HG03108 (cell line): Measurements from ENCODE around the gene AGTRAP.

Experiments
- ATAC-seq: cut with Tn5 transposase; IDR thresholded peaks from one replicate; pipeline ENCODE4 v1.9.1; 2021; ENCODE audit warnings: moderate library complexity; ENCODE audit not compliant: unreplicated experiment

Gene AGTRAP

DNA sequence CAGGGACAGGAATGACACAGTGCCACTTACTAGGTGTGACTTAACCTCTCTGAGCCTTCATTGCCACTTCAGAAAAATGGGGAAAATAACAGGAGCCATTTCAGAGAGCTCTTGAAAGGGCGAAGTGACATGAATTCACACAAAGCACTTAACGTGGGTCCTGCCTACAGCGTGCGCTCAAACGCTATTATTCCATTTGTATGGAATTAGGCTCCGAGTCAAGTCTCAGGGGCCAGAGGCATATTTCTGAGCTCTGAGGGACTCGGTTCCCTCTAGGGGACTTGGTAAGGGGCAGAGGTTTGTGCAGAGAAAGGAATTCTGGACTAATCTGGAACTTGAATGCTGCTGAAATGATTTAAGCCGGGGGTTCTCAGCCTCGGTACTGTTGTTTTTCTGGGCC is 30.3 kb upstream of the AGTRAP start:
- no peak for ATAC-seq

DNA sequence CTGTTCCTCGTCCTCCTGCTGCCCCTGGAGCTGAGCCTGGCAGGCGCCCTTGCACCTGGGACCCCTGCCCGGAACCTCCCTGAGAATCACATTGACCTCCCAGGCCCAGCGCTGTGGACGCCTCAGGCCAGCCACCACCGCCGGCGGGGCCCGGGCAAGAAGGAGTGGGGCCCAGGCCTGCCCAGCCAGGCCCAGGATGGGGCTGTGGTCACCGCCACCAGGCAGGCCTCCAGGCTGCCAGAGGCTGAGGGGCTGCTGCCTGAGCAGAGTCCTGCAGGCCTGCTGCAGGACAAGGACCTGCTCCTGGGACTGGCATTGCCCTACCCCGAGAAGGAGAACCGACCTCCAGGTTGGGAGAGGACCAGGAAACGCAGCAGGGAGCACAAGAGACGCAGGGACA is 29.6 kb upstream of the AGTRAP start:
- ATAC-seq, result no peak

DNA sequence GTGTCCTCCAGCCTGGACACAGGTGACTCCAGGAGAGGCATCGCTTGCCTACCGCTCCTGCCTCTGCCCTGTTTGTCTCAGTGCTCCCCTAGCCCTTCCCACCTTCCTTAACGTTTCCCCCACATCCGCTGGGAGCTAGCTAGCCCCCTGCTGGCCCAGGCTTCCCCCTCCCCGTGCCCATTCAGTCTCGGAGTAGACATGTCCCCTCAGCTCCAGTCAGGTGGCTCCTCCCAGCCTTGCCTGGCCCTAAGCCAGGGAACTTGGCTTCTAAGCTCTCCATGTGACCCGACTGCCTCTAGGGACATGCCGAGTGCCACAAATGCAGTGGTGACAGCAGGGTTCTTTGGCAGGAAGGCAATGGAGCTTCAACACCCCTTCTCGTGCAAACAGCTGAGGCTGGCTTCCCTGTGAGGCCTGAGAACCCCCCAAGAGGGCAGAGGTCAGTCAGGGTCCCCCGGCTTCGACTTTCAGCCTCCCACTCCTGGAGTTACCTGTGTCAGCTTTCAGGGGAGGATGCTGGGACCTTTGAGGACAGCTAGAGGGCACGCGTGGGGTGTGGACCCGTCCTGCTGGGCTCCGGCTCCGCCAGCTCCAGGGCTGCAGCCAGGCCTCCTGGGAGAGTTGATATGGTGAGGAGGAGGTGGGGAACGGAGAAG is 28.2 kb upstream of the AGTRAP start:
- ATAC-seq, result no peak

DNA sequence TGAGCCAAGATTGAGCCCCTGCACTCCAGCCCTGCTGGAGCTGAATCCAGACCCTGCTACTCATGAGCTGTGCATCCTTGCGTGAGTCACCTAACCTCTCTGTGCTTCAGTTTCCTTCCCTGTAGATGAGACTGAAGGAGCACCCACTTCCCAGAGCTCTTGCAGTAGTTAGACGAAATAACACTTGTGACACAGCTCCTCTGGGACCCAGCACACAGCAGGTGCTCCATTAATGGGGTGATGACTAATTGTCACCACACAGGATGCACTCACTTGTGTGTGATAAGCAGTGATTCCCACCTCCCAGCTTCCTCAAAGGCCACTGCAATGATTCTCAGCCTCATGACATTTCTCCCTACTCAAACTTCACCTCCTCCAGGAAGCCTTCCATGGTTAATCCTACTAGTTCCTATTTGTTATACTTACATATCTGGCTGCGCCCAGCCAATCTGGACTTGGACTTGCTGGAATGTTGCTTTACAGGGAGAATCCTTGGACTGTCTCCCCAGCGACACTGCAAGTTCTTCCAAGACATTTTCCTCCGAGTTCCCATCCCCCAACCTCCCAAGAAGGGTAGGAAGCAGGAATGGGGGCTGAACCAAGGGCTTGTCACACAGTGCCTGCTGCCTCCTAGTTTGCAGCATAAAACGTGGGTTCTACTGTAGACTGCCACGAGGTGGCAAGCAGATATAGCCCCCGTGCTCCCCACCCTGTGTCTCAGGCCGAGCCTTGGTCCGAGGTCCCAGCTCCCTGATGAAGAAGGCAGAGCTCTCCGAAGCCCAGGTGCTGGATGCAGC is 27.2 kb upstream of the AGTRAP start:
- ATAC-seq, result no peak

DNA sequence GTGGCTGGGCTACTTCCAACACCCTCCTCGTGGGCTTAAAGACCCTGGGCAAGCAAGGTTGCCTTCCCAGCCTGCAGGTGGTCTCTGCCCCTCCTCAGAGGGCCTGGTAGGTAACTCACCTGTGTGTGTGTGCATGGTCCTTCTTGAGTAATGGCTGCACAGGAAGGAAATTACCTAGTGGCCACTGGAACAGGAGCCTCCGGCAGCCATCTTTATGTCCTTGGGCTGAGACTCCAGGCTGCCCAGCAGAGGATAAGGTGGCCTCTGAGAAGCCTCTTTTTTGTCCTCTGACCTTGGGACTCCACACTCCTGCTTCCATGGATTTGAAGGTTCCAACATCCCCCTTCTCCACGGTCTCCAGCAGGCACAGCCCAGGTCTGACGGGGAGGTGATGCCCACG is 24.4 kb upstream of the AGTRAP start:
- no peak for ATAC-seq

DNA sequence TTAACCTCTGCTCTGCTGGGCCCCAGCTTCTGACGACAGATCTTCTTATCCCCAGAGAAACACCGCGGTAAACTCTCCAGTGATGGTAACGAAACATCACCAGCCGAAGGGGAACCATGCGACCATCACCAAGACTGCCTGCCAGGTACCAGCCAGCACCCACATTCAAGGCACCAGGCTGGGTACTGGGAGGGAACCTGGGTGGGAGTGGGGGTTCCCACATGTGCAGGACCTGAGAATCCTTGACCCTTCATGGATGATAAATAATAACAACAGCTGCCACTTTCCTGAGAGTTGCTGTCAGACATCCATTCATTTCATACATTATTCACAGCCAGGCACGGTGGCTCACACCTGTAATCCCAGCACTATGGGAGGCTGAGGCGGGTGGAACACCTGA is 23.7 kb upstream of the AGTRAP start:
- ATAC-seq, result no peak

DNA sequence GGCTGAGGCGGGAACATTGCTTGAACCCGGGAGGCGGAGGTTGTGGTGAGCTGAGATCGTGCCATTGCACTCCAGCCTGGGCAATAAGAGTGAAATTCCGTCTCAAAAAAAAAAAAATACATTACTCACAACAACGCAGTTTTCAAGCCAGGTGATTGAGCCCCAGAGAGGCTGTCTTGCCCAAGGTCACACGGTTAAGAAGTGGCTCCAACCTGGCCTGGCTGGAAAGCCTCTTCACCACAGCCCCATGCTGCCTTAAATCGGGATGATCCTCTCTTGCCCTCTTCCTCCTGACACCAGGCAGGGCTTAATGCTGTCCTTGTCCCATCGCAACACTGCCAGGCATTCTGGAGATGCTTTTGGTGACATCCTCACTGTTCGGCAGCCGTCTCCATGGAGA is 22.8 kb upstream of the AGTRAP start:
- ATAC-seq, result no peak

DNA sequence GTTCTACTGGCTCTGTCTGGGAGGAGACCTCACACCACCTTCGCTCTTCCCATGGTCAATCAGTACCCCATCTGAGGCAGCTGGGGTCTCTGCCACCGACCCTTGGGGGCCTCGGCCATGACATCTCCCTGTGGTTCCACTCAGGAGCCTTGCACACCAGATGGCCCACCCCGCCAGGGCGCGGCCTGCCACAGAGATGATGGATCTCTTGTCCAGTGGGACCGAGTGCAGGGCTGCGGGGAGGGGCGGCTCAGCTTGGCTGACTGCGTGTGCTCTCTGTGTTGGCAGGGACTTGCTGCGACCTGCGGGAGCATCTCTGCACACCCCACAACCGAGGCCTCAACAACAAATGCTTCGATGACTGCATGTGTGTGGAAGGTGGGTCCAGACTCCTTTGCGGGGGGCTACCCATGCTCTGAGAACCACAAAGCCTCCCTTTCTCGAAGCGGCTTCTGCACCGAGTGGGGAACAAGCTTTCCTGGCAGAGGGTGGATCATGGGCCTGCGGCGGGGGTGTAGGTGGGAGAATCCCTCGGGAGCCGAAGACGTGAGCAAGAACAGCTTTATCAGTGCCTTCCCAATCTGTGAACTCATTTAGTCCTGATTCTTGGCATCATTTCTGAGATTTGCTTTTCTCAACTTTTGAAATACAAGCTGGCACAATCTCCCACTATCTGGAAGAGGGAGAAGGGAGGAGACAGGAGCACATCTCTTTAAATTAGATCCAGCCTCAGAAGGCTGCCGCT is 20.9 kb upstream of the AGTRAP start:
- ATAC-seq, result no peak

DNA sequence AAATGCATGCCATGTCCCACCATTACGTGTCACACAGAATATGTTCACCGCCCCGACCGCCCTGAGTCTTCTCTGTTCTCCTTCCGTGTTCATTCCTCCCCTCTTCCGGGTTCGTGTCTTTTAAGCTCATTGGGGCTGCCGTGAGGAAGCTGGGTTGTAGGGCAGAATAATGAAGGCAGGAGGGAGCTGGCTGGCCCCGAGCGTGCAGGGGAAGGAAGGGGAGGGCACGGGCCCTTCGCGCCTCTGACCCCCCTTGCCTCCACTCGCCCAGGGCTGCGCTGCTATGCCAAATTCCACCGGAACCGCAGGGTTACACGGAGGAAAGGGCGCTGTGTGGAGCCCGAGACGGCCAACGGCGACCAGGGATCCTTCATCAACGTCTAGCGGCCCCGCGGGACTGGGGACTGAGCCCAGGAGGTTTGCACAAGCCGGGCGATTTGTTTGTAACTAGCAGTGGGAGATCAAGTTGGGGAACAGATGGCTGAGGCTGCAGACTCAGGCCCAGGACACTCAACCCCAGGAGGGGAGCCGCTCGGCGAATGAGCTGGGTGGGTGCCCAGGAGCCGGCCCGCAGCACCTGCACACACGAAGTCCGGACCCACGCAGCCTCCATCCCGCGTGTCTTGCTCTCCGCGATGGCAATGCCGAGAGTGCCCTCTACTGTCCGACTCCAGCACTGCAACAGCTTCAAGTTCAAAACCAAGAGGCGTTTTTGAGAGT is 16.5 kb upstream of the AGTRAP start:
- ATAC-seq, result no peak

DNA sequence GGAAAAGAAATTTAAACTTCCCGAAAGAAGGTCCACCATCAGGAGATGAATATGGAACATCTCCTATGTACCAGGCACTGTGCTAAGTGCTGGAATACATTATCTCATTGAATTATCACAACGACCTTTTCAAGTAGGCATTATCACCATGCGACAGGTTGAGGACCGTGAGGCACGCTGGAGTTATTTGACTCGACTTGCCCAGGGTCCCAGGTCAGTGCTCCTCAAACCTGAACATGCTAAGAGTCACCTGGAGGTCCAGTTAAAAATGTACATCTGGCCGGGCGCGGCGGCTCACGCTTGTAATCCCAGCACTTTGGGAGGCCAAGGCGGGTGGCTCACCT is 15.9 kb upstream of the AGTRAP start:
- no peak for ATAC-seq

DNA sequence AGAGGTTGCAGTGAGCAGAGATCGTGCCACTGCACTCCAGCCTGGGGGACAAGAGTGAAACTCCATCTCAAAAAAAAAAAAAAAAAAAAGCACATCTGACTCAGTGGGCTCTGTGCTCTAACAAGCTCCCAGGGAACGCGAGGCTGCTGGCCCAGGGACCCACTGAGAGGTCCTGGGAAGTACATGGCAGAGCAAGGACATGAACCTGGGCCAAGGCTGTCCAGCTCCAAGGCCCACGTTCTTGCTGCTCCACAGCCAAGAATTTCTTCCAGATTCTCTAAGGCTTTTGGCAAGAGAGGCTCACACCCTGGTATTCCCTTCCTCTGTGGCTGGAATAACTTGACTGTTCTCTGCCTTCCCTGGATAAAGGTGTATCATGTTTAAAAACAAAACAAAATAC is 15.4 kb upstream of the AGTRAP start:
- ATAC-seq, result no peak

DNA sequence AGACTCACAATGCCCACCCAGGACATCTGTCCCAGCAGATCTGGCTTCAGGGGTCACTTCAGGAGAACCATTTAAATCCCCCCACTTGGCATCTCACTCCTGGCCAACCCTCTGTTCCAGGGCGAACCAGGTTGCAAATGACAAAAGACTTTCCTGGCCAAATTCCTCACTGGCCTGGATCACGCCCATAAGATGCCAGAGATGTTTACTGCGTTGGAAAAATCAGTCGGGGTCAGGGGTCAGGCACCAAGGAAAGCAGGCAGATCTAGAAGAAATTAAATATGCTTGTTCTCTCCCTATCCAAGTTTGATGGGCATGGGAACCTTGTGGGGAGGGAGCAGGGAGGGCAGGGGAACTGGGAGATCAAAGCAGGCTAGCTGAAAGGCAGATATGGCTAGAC is 14.6 kb upstream of the AGTRAP start:
- ATAC-seq, result no peak

DNA sequence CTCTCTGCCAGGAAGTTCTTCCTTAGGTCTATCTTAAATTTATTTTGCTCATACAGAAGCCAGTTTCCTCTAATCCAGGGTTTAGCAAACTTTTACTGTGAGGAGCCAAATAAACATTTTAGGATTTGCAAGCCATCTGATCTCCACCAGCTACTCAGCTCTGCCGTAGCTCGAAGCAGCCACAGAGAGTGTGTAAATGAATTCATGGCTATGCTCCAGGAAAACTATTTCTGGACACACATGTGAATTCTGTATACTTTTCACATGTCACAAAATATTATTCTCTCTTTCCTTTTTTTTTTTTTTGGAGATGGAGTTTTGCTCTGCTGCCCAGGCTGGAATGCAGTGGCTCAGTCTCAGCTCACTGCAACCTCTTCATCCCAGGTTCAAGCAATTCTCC is 13.4 kb upstream of the AGTRAP start:
- ATAC-seq, result no peak

DNA sequence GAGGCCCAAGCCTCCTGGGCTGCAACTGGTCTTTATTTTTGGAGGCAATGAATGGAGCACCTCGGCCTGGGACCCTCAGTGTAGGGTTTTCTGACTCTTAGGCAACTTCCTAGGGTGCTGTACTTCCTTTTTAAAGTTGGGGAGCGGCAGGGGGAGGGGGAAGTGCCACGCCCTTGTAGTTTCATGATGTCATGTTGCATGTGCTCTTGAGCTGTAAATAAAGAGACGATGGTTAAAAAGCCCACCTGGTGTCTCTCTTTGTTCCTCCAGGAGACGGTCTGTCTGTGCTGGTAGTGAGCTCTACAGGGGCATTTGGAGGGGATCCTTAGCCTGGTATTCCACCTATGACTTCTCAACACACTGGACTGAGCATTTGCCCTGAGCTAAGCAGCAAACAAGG is 10.3 kb upstream of the AGTRAP start:
- ATAC-seq, result no peak

DNA sequence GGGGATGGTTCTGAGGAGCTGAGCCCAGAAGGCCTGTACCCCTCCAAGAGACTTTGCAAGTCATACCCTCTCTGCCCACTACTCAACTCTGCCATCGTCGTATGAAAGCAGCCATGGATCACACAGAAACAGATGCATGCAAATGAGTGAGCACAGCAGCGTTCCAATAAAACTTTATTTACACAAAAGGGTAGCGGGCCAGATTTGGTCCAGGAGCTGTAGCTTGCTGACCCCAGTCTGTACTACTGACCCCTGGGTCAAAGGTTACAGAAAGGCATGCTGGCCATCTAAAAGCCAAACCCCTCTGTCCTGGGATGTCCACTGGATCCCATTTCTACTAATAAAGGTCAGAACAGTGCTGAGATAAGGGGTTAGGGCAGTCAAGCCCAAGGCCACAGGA is 8.8 kb upstream of the AGTRAP start:
- no peak for ATAC-seq

DNA sequence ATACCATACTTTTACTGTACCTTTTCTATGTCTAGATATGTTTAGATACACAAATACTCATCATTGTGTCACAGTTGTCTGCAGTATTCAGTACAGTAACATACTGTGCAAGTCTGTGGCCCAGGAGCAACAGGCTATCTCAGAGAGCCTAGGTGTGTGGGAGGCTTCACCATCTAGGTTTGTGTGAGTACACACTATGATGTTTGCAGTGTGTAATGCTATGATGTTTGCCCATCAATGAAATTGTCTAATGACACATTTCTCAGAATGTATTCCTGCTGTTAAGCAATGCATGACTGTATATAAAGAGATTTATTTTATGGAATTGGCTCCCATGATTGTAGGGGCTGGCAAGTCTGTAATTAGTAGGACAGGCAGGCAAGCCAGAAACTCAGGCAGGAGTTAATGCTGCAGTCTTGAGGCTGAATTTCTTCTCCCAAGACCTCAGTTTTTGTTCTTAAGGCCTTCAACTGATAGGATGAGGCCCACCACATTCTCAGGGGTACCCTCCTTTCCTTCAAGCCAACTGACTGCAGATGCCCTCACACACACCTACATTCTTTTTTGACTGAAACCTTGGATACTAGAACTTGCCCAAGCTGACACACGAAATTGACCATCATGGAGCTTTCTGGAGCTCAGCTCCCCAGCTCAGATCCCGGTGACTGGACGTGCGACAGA is 7.7 kb upstream of the AGTRAP start:
- no peak for ATAC-seq

DNA sequence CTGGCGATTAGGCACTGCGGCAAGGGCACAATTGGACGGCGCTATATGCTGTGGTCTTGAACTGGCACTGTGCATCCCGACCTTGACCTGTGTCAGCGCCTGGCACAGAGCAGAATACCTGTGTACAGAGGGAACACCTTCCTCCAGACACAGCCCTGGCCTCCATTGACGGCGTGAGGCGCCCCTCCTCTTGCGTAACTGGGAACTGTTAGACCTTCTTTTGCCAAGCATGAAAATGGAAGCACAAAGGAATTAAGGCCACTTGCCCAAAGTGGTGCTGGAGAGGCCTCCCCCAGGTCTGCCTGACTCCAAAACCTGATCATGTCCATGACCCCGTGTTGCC is 6.8 kb upstream of the AGTRAP start:
- ATAC-seq, result no peak

DNA sequence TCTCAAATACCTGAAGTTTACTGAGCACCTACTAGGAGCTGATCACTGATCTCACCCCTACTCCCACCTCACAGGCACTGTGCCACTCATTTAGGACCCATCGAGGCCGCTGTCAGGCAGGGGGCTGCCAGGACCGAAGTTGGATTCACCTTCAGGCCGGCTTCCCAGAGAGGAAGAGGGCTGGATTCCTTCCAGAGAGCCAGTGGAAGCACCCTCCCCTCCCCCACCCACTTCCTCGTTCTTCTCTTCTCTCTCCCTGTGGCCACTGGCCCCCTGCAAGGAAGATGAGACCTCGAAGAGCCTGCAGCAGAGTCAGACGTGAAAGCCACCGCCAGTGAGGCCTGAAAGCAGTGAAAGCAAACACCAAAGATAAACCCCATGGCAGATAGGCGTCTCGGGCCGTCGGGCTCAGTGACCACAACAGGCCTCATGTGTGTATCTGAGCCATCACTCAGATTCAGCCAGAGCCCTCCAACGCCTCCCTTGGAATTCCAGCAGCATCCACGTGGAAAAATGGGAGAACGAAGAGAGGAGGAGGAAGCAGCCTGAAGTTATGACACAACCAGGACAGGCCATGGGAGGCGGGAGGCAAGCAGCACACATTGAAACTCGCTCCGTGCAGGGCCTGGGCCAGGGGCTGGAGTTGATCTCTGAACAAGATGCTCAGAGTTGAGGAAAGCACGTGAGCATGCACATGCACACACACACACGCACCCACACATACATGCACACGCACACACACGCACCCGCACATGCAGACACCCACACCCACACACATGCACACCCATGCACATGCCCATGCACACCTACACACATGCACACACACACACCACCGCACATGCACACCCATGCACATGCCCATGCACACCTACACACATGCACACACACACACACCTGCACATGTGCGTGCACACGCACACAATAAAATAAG is 6.2 kb upstream of the AGTRAP start:
- ATAC-seq, result no peak

DNA sequence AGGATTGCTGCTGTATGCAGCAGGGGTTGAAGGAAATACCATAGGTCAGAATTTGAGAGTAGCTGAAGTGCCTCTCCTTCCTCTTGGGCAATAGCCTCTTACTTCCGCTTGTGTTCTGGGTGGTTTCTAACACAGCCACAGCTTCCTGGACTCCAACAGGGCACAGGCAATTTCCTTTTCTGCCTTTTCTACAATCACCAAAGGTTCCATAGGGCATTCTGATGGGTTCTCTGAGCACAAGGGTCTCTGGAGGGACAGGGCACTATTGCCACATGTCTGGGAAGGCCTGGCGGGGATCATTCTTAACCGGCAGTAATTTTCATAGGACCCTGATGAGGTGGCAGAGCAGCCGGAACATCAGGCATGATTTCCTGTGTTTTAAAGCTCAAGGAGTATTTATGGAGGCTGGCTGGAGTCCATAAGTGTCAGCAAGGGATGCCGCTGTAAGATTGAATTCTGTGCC is 5.5 kb upstream of the AGTRAP start:
- peak; percentile 58 for ATAC-seq

DNA sequence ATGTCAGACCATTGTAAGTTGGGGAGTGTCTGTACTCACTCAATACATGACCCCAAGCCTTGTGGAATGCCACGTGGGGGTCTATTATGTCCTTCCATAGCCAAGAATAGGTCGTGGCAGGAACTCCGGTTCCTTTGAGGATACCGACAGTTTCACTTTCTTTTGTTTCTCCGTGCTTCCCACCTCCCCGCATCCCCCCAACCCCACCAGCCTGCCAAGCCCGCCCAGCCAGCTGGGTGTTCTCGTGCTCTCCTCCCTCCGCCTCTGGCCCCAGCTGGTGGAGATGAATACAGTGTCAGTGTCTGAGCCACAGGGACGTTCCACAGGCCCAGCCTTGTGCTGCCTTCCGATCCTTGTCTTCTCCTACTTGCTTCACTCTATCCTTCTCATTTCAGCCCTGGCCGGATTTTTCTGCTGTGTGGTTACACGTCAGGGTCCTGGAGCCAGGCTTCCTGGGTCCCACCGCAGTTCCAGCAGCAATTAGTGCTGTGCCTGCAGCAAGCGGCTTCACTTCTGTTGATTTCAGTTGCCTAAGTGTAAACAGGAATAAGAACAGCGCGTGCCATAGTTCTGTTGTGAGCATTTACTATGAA is 4.1 kb upstream of the AGTRAP start:
- no peak for ATAC-seq
